ENCODE data around the gene C2orf15.
"Not testable (repeated sequence)": the region's sequence is repeated elsewhere in the genome, so short reads cannot be mapped to it uniquely, and the experiment has no call there.

C2orf15 gene, protein sequence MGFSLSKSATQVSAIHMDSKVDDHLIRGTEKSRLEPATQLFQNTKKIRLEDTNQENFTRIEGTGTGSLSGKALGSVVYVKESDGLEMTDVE

GRCh38 chr2:99141110-99142108 is at the start of gene C2orf15:
C2orf15 (plus strand) TSS chr2:99141707; CDS start chr2:99150559, 8,852 bp downstream.
- DNase-seq = peak; percentile 96

DNA sequence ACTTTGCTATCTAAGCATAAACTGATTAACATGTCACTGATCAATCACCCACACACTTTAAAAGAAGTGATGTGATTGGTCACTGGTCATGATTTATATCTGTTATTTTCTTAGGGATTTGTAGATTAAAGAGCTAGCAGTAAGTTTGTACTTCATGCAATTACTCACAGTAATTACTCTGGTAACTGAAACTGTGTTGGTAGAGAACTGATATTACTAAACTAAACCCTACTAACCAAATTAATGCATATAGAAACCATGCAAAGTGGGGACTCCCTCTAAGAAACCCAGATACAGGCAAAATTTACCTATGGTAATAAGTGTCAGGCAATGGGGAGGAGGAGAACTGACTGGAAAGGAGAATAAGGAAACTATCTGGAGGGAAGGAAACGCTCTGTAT is 44.8 kb upstream of the C2orf15 start:
- no peak for DNase-seq

GRCh38 chr2:99101697-99102096 is 39.8 kb upstream of the C2orf15 start:
- no peak for DNase-seq

- DNase-seq = no peak
Observed at GRCh38 chr2:99104006-99104405, 37.5 kb upstream of the C2orf15 start.

- no peak for DNase-seq
Observed at GRCh38 chr2:99106913-99107312, 34.6 kb upstream of the C2orf15 start.

- DNase-seq = no peak
Observed at GRCh38 chr2:99111236-99111635, 30.3 kb upstream of the C2orf15 start.

DNA sequence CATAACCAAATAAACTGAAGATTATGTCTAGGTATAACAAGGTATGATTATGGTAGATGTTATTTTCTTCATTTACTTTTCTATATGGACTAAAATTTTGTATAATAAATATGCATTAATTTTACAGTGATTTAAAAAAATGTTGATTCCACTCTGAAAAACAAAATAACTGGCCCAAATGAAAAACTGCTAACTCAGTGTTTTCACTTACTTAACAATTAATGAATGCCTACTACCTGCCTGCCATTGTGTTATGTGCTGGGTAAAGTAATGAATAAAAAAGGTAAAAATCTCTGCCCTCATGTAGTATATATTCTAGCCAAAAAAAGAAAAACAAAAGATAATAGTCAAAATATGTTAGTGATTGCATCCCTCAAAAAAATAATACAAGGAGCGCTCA is 29.6 kb upstream of the C2orf15 start:
- no peak for DNase-seq

DNA sequence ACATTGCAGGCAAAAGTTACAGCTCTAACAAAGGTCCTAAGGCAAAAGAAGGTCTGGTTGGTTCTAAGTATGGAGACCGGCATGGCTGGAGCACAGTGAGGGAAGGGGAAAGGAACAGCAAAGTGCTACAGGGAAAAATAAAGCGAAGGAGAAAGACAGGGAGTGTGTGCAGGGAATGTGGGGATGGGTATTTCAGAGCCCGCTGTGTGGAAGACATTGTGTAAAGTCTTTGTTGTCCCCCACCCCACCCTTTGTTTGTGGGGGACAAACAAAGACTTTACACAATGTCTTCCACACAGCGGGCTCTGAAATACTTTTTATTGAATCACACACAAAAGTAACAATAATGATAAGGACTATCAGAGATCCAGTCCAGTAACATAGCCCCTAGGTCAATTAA is 28.9 kb upstream of the C2orf15 start:
- no peak for DNase-seq

DNA sequence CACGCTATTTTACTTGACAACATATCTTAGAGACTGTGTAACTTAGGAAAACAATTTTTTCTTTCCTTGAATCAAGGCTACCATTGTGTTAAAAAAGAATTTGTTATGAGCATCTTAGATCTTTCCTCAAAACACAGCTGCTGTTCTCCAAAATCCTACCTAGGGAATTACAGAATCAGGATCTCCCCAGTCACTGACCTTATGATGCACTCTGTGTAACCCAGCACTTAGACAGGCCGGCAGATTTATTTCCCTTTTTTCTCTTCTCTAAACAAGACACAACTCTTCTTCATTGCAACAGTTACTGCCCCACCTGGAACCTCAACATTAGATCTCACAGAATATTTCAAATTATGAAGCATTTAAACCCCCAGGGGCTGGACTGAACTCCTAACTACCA is 13.5 kb upstream of the C2orf15 start:
- DNase-seq = no peak

GRCh38 chr2:99135044-99135556 is 6.4 kb upstream of the C2orf15 start:
- DNase-seq = not testable (repeated sequence)

DNA sequence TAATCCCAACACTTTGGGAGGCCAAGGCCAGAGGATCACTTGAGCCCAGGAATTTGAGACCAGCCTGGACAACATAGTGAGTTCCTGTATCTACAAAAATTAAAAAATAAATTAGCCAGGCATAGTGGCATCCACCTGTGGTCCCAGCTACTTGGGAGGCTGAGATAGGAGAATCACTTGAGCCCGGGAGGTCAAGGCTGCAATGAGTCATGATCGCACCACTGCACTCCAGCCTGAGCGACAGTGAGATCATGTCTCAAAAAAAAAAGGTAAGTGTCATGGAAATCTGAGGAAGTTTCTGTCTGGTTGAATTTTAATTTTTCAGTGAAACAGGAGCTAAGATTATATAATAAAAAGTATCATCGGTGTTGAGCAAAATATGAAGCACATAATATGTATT is 2.5 kb upstream of the C2orf15 start:
- DNase-seq = no peak

- DNase-seq = no peak
Observed at GRCh38 chr2:99140056-99140859, 1.2 kb upstream of the C2orf15 start.

- DNase-seq = no peak
Observed at GRCh38 chr2:99140860-99141109, 722 bp upstream of the C2orf15 start.

GRCh38 chr2:99150706-99151105 is 9.2 kb downstream of the C2orf15 start:
- DNase-seq = no peak

GRCh38 chr2:99152199-99152895 is 10.8 kb downstream of the C2orf15 start:
- no peak for DNase-seq

- DNase-seq = peak; percentile 25
Observed at GRCh38 chr2:99153921-99154604, 12.6 kb downstream of the C2orf15 start.

DNA sequence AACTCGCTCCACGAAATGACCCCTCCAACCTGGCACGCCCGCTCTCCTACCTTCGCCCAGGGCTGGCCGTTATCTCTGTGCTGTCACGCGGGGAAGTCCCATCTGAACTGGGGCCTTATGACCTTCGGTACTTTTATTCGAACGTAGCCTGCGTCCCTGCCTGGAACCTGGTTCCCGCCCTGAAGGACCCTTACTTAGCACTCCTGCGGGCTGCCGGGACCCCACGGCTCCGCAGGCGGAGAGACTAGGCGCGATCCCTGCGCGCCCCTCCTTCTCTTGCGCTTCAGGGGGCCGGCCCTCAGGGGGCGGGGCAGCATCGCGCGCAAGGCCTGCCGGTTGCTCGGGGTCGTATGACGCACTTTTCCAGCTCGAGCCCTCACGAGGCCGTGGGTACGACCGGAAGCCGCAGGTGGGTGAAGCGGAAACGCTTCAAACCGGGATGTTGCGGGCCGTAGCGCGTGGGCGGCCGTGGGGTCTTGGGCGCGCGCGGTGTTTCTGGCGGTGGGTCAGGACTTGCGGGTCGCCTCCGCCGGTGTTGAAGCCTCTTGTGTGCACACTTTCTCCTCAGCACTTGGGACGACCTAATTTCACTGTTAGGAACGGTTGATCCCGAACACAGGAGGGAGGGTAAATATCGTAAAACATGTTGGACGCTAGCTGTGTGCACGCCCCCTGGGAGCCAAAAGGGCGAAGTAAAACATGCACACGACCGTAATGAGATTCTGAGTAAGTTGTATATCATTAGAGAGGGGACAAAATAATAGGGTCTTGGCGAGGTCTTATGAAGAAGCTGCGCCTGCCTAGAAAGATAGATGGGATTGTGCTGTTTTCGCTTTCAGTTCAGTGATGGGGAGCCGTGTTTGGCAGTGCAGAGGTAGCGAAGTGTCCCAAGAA is 13.4 kb downstream of the C2orf15 start, which contains the start of the genes LIPT1 and TSGA10:
Gene LIPT1 (plus strand): TSS at position 325 of the 894 bp plus-strand sequence. CDS start 6,991 bp downstream, outside the sequence.
Gene TSGA10 (minus strand): TSS at position 300 of the 894 bp plus-strand sequence. CDS start 45,503 bp downstream, outside the sequence.
- DNase-seq = peak; percentile 94

DNA sequence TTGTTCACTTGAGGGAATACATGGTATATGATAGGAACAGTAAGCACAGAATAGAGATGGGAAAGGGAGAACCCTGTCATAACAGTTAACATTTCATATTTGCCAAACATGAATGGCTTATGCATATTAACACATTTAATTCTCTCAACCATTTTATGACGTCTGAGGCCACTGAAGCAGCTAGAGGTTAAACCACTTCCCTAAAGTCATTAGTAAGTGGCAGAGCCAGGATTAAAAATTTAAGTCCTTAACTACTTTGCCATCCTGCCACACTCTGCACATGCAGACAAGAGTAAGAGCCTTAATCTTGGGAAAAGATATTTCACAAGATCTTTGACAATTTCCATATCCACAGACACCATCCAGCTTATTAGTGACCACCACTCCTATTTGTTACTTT is 15.4 kb downstream of the C2orf15 start:
- DNase-seq = no peak

GRCh38 chr2:99158599-99158998 is 17.1 kb downstream of the C2orf15 start:
- DNase-seq = no peak

DNA sequence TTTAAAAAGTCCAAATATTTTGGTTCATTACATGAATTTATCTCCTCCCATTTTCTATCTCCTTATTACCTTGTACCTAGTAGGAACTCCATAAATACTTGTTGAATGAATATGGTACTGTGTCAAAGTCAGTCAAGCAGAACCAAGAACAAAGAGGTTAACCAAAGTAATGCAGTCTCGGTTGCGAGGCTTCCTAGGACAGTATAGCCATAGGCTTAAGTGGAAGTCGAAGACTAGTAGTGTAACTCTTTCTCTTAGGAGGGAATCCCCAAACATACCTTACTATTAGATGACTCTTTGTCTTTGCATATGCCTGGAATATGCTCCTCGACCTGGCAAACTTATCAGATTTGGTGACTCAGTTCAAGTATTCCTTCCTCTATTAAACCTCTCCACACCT is 18.1 kb downstream of the C2orf15 start:
- DNase-seq = no peak

DNA sequence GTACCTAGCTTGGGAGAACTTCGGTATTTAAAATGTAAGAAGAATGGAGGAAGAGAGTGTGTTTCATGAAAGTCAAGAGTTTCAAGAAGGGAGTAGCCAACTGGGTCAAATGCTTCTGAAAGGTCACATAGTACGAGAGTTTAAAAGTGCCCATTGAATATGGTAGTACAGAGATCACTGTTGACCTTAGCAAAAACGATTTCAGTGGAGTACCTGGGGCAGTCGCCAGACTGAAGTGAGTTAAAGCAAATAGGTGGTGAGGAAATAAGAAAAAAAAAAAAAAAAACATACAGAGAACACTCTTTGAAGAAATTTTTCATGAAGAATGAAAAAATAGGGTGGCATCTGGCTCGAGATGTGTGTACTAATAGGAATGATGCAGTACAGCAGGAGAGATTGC is 24.7 kb downstream of the C2orf15 start:
- DNase-seq = no peak
